Measurements from ENCODE around the gene GCAT. TPM values are rescaled to one million over a fixed set of nuclear protein-coding genes. Genes with fewer than 3 reads are reported as not detected.

Gene GCAT
- total RNA-seq, 3 donors from 2014 or later (not counting 1 experiment from before 2014, with no cell fraction given), result 0.25 to 1.2 (median 0.28) TPM

- peaks cover 58% of the 10 kb centered on the region for H3K36me3 ChIP-seq (ENCODE audit: control insufficient read depth, insufficient read depth, low read length)
- Mint-ChIP-seq H3K36me3 (peaks cover 28% of the 10 kb centered on the region), H3K27ac (no peak overlapping the region)
Observed at GRCh38 chr22:37854946-37855345, 47.2 kb downstream of the GCAT start.

GRCh38 chr22:37855462-37855861 lies 47.7 kb downstream of the GCAT start:
- H3K4me1 ChIP-seq (ENCODE audit: control insufficient read depth, insufficient read depth, low read length), result peaks cover under 1% of the 10 kb centered on the region
- H3K27ac Mint-ChIP-seq, result no peak overlapping the region
- H3K4me3 Mint-ChIP-seq, result no peak overlapping the region
- no peaks in the 10 kb centered on the region for H3K9me3 Mint-ChIP-seq
- ATAC-seq (no peak), DNase-seq (no peak)
- H3K36me3 Mint-ChIP-seq, result peaks cover 28% of the 10 kb centered on the region
- no peaks in the 10 kb centered on the region for H3K27me3 Mint-ChIP-seq (ENCODE audit: low read depth in 2 of 2)
- no peaks in the 10 kb centered on the region for H3K9me3 ChIP-seq (ENCODE audit: control insufficient read depth, insufficient read depth, low read length)
- H3K27ac ChIP-seq (ENCODE audit: low read length), result no peak overlapping the region
- no peaks in the 10 kb centered on the region for H3K27me3 ChIP-seq (ENCODE audit: control insufficient read depth, insufficient read depth, low read length)
- peaks cover 63% of the 10 kb centered on the region for H3K36me3 ChIP-seq (ENCODE audit: control insufficient read depth, insufficient read depth, low read length)
- WGBS (ENCODE audit: insufficient coverage), result 98% methylated on average over 2 of the region's 2 CpGs
- H3K4me3 ChIP-seq (ENCODE audit: low read length), result no peak overlapping the region
- no peak for TF ChIP-seq CTCF (IDR thresholded peaks at IDR 0.05)
- H3K4me1 Mint-ChIP-seq, result peaks cover 15 to 37% of the 10 kb centered on the region in 2 donors
- intact Hi-C loops (cut with micrococcal nuclease), result no loop called here

More at GRCh38 chr22:37854946-37855345, 47.2 kb downstream of the GCAT start:
- Histone ChIP-seq H3K4me3 (ENCODE audit: low read length) (no peak overlapping the region), H3K9me3 (ENCODE audit: control insufficient read depth, insufficient read depth, low read length) (no peaks in the 10 kb centered on the region), H3K4me1 (ENCODE audit: control insufficient read depth, insufficient read depth, low read length) (peaks cover 6% of the 10 kb centered on the region), H3K27me3 (ENCODE audit: control insufficient read depth, insufficient read depth, low read length) (no peaks in the 10 kb centered on the region), H3K27ac (ENCODE audit: low read length) (no peak overlapping the region)
- intact Hi-C loops (cut with micrococcal nuclease), result no loop called here
- TF ChIP-seq CTCF (IDR thresholded peaks at IDR 0.05), result no peak
- Mint-ChIP-seq H3K4me3 (no peak overlapping the region), H3K9me3 (no peaks in the 10 kb centered on the region), H3K27me3 (ENCODE audit: low read depth in 2 of 2) (no peaks in the 10 kb centered on the region), H3K4me1 (peaks cover 16 to 38% of the 10 kb centered on the region in 2 donors)
- ATAC-seq (no peak), DNase-seq (no peak)
- 92% methylated on average over 2 of the region's 2 CpGs for WGBS (ENCODE audit: insufficient coverage)

GRCh38 chr22:37860796-37861421 lies 53.2 kb downstream of the GCAT start:
- 94% methylated on average over 5 of the region's 7 CpGs for WGBS (ENCODE audit: insufficient coverage)
- Mint-ChIP-seq H3K27me3 (ENCODE audit: low read depth in 2 of 2) (no peaks in the 10 kb centered on the region), H3K4me1 (peaks cover 5 to 16% of the 10 kb centered on the region in 2 donors), H3K36me3 (peaks cover 17% of the 10 kb centered on the region), H3K27ac (no peak overlapping the region), H3K9me3 (no peaks in the 10 kb centered on the region), H3K4me3 (no peak overlapping the region)
- DNase-seq, result no peak
- TF ChIP-seq CTCF (IDR thresholded peaks at IDR 0.05), result no peak
- H3K4me3 ChIP-seq (ENCODE audit: low read length), result no peak overlapping the region
- H3K27me3 ChIP-seq (ENCODE audit: control insufficient read depth, insufficient read depth, low read length), result no peaks in the 10 kb centered on the region
- ATAC-seq, result no peak
- intact Hi-C loops (cut with micrococcal nuclease), result loop anchor here (5.0 kb wide), 1 partner anchor 254 kb away; the partner anchor contains the start of gene GGA1
- H3K9me3 ChIP-seq (ENCODE audit: control insufficient read depth, insufficient read depth, low read length), result no peaks in the 10 kb centered on the region
- H3K4me1 ChIP-seq (ENCODE audit: control insufficient read depth, insufficient read depth, low read length), result no peaks in the 10 kb centered on the region
- peaks cover 73% of the 10 kb centered on the region for H3K36me3 ChIP-seq (ENCODE audit: control insufficient read depth, insufficient read depth, low read length)
- no peak overlapping the region for H3K27ac ChIP-seq (ENCODE audit: low read length)
